Hematopoietic multipotent progenitor cell treated with erythropoietin and hydrocortisone succinate and interleukin-3 and kit ligand, for 4 days (in vitro differentiated cells): ENCODE results near the gene BIRC5.

ENCODE experiments used
- DNase-seq: peaks from one replicate; pipeline ENCODE4 v3.0.0-alpha.2; 2015

Gene BIRC5

DNA sequence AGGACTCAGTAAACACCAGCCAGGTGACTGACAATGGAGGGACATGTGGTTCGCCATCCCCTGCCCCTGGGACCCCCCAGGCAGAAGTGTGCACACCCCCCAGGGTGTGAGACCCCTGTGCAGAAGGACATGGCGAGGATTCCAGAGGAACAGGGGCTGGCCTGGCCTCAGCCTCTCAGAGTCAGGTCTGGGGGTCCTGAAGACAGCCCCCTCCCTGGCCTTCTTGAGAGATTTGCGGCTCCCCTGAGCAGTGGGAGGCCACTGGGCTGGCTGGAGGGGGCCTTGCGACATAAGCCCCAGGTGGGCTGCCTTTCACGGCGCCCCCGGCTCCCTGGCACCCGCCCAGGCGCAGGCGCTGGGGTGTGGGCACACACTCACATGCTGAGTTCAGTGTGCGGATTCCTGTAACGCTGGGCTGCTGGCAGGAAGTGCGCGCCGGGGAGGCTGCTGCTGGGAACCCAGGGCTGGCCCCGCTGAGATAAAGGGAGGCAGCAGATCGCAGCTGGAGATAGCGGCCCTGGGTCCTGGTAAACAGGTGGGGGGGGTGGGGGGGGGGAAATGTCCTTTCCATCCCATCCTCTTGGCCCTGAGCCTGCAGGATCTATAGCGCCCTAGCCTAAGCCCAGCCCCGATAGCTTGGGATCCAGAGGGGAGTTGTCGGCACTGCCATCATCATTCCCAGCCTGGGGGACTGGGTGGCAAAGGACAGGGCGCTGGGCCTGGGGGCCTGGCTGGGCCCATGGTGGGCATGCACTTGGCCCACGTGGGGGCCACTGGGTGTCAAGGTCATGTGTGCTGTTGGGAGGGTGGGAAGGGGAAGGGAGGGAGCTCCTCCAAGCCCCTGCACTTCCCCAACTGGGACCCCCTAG is 44.5 kb downstream of the BIRC5 start:
- peak; percentile 94 for DNase-seq

GRCh38 chr17:78259192-78259554 is 45.1 kb downstream of the BIRC5 start:
- DNase-seq: no peak

GRCh38 chr17:78263063-78263735 is 49.1 kb downstream of the BIRC5 start:
- DNase-seq: peak; percentile 93

GRCh38 chr17:78263736-78264340 is 49.8 kb downstream of the BIRC5 start:
- no peak for DNase-seq

DNA sequence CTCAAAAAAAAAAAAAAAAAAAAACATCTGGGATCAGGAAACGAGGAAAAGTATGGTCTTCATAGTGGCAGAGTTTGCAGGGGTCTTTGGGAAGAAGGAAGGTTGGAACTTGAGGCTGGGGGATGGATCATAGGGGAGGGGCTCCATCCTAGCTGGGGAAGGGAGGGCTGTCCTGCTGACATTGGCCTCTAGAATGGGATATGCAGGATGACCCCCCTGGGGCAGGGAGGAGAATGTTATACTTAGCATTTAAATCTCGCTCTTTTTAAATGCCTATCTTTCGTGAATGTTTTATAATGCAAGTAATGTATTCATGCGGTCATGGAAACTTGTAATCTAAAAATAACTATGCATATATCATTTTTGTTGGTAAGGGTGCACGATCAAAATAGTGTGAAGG is 50.5 kb downstream of the BIRC5 start:
- DNase-seq: peak; percentile 21

DNA sequence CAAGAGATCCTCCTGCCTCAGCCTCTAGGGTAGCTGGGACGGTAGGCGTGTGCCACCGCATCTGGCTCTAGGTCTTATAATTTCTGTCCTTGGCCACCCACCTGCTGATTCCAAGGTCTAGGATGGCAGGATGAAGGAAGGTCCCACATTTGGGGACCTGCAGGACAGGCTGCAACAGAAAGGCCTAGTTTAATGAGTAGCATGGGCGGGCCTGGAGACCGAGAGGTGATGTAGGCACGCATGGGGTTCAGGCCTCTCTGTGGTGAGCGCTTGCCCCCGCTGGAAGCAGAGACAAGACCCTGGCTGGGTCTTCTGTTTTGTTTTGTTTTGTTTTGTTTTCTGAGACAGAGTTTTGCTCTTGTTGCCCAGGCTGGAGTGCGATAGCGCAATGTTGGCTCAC is 51.1 kb downstream of the BIRC5 start:
- DNase-seq: no peak

- no peak for DNase-seq
Measured at GRCh38 chr17:78266231-78266631, 52.2 kb downstream of the BIRC5 start.

DNA sequence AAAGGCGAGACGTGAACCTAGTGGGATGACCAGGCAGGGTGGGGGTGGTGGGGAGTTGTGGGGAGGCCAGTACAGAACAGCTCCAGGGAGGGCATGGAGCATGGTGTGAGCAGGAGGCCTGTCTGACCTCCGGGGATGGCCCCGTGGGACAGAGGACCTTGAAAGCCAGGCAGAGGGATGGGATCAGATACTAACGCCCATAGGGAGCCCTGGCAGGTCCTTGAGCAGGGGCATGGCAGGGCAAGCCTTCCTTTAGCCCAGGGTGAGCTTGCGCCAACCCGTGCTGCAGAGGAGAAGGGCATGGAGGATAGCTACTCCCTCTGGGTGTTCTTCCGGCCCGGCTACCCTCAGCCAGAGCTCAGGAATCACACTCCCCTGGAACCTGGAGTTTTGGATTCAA is 52.7 kb downstream of the BIRC5 start:
- DNase-seq: no peak

DNA sequence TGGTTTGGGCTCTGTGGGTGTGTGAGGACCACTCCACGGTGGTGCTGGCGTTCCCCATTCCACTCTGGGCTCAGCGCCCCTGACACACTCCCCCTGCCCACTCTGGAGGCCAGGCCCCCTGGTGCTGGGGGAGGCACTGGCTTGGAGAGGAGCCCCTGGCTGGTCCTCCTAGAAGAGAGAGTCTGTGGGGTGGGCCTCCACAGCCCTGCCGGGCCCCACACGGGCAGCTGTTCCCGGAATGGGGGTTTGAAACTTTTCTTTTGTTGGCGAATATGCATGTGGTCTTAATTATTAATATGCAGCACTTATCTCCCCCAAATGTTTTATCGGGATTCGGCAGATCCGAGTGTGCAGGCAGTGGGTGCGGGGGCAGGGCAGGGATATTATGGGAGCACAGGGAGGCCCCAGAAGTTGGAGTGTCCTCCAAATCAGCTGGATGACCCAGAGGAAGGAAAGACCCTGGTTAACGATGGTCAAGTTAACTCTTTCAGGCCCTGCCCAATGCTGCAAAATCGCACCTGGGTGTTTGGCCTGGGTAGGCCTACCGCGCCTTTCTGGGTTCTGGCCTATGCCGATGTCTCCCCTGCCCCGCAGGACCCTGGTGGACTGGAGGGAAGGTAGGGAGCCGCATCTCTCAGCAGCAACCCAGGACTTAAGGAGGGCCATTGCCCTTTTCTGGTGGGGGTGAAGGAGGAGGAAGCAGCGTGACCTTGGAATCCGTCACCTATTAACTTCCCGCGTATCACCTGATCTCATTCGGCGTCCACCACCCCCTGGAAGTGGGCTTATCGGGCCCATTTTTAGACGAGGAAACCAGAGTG is 53.4 kb downstream of the BIRC5 start:
- DNase-seq: peak; percentile 47

DNA sequence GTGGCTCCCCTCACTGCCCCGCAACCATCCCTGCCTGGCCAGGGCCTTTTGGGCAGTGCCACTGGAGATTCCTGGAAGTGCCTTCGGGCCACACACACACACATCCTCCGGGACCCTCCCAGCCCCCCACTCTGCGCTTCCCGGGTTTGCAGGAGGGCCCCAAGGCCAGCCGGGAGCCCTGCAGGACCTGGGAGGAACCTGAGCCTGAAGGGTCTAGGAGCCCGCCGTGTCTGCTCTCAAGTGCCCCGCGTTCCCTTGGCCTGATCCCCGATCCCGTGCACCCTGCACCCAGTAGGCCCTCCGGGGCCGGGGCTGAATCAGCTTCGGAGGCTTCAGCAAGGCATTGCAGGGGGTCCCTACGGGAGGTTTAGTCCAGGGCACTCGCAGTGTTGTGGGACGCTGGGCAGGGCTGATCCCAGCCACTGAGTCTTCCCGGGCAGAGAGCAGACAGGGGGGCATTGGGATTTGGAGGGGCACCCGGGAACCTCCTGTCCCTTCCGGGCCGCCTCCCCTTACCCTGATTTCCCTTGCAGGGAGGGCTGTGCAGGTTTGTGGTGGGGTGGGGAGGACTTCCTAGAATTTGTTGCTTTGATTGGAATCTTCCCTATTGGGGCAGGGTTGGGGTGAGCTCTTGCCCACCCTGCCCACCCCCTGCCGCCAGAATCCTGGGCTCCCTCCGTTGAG is 54.3 kb downstream of the BIRC5 start:
- DNase-seq: no peak

GRCh38 chr17:78268951-78269905 is 55.2 kb downstream of the BIRC5 start:
- DNase-seq: no peak

DNA sequence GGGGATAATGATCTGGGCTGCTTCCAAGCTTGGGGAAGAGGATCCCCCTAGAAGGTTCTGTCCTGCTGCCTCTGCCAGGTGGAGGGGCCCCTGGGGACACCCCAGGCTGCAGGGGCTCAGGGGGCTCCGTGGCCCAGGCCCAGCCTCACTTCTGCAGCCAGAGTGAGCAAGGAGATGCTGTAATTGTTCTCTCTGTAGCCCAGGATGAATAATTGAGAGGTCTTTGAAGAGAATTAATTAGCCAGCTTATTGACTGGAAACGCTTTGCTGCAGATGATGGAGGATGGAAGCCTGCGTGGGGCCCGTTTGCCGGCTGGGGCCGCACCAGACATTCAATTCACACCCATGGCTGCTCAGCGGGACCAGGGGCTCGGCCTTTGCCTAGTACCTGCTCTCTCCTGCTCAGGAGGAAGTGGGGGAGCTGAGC is 55.9 kb downstream of the BIRC5 start:
- DNase-seq: no peak

GRCh38 chr17:78271419-78272170 is 57.5 kb downstream of the BIRC5 start:
- no peak for DNase-seq

- DNase-seq: peak; percentile 91
Measured at GRCh38 chr17:78272181-78272913, 58.3 kb downstream of the BIRC5 start.

GRCh38 chr17:78272914-78273258 is 58.8 kb downstream of the BIRC5 start:
- DNase-seq: no peak

DNA sequence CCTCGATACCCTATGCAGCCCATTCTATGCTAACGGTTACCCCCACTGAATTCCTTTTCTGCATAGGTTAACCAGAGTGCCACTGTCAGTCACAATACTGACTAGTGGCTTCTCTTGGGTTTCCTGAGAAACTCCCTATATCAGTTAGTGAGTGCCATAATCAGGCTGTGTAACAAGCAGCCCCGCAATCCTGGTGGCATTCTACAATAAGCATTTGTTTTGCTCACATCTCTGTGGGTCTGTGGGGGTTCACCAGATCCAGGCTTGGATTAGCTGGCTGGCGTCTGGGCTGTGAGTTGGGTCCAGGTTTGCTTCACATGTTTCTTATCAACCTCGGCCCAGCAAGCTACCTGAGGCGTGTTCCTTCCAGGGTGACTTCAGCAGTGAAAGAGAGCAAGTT is 59.8 kb downstream of the BIRC5 start:
- peak; percentile 24 for DNase-seq
